GM12878 (cell line): ENCODE measurements around the gene PRPF6. TPM values are rescaled to one million over a fixed set of nuclear protein-coding genes. Genes with fewer than 3 reads are reported as not detected.

Source experiments
- ATAC-seq: fragments of 200-7000 bp; cut with Tn5 transposase; 3 replicates; pipeline ENCODE4 v1.9.1; 2020; ENCODE audit warnings: mild to moderate bottlenecking, moderate library complexity
- BruUV-seq: library from RNA; stranded (reverse); fragments of 400-500 nt; replicated peaks from 2 replicates; lab custom pipeline; 2021; lab: Mats Ljungman, UMichigan
- CTCF ChIA-PET: fragments of 300-600 bp; sonication (Branson Sonifier 250); formaldehyde crosslinking; extraction: SDS; loops from one replicate; lab custom pipeline; 2021; ENCODE audit warnings: inconsistent platforms; lab: Yijun Ruan, JAX
- POLR2A ChIA-PET: fragments of 350-600 bp; formaldehyde crosslinking; extraction: SDS; loops from one replicate; lab custom pipeline; 2021; ENCODE audit warnings: inconsistent platforms; lab: Charles Lee
- RAD21 ChIA-PET: fragments of 300-600 bp; sonication (Branson Sonifier 250); formaldehyde crosslinking; loops from one replicate; lab custom pipeline; 2023; ENCODE audit warnings: antibody characterized with exemption; ENCODE audit not compliant: unreplicated experiment; lab: Charles Lee
- SMC1A ChIA-PET: fragments of 300-600 bp; sonication (Branson Sonifier 250); formaldehyde crosslinking; loops from one replicate; lab custom pipeline; 2023; ENCODE audit not compliant: unreplicated experiment, uncharacterized antibody; lab: Charles Lee
- DNase-seq: peaks from one replicate; pipeline ENCODE4 v3.0.0-alpha.2; 2011; ENCODE audit warnings: low read depth, low spot score
- FAIRE-seq: peaks from 3 replicates; lab custom pipeline; 2011; peaks lifted over from hg19 to GRCh38; lab: Jason Lieb, UNC
- H2AFZ ChIP-seq: 2 replicates; pipeline ENCODE4 v1.6.0; 2011; ENCODE audit warnings: low read depth, low read length, control low read depth; ENCODE audit not compliant: control insufficient read depth
- H3K27ac ChIP-seq: 2 replicates; pipeline ENCODE4 v1.5.1; 2011; ENCODE audit warnings: control low read depth; ENCODE audit not compliant: control insufficient read depth, insufficient read depth
- H3K27me3 ChIP-seq, 2 experiments: replicated peaks in 1 of 2; 2 replicates each; pipeline versions ENCODE4 v1.6.0 to v1.6.1; 2011; ENCODE audit warnings: low read length in 1 of 2; ENCODE audit not compliant: control insufficient read depth in 2 of 2, insufficient read depth in 2 of 2
- H3K36me3 ChIP-seq, 2 experiments: 2 replicates each; pipeline ENCODE4 v1.5.1; 2011; ENCODE audit warnings: low read length in 1 of 2; ENCODE audit not compliant: control insufficient read depth in 2 of 2, insufficient read depth in 2 of 2
- H3K4me1 ChIP-seq: 2 replicates; pipeline ENCODE4 v1.6.1; 2011; ENCODE audit warnings: mild to moderate bottlenecking, low read length, moderate library complexity, mixed read lengths; ENCODE audit not compliant: control insufficient read depth, insufficient read depth
- H3K4me2 ChIP-seq: 2 replicates; pipeline ENCODE4 v1.6.0; 2011; ENCODE audit warnings: control low read depth; ENCODE audit not compliant: control insufficient read depth, insufficient read depth
- H3K4me3 ChIP-seq: fragments of 200-600 bp; sonication (generic); 2 replicates; pipeline ENCODE4 v1.5.1; 2016
- H3K79me2 ChIP-seq: 2 replicates; pipeline ENCODE4 v1.6.0; 2011; ENCODE audit warnings: low read length; ENCODE audit not compliant: control insufficient read depth, insufficient read depth
- H3K9ac ChIP-seq: 2 replicates; pipeline ENCODE4 v1.8.0; 2011; ENCODE audit warnings: low read length, control low read depth, mixed read lengths; ENCODE audit not compliant: control insufficient read depth, insufficient read depth
- H3K9me3 ChIP-seq: replicated peaks from 3 replicates; pipeline ENCODE4 v1.5.1; 2011; ENCODE audit warnings: mild to moderate bottlenecking, low read length; ENCODE audit not compliant: control insufficient read depth, insufficient read depth
- H4K20me1 ChIP-seq: 2 replicates; pipeline ENCODE4 v1.6.0; 2011; ENCODE audit not compliant: control insufficient read depth, insufficient read depth
- CBFB ChIP-seq: IDR thresholded peaks from 2 replicates; pipeline ENCODE4 v1.6.1; 2016; ENCODE audit warnings: antibody characterized with exemption, low read depth
- CHD1 ChIP-seq: IDR thresholded peaks from 2 replicates; pipeline ENCODE4 v1.6.1; 2012; ENCODE audit warnings: low read depth, low read length, improper control_type of control experiment
- CHD4 ChIP-seq: fragments of 200-600 bp; sonication (generic); IDR thresholded peaks from 2 replicates; pipeline ENCODE4 v1.6.1; 2016; ENCODE audit warnings: mild to moderate bottlenecking
- CREB1 ChIP-seq: IDR thresholded peaks from 2 replicates; pipeline ENCODE4 v1.6.1; 2012; ENCODE audit warnings: low read depth, mild to moderate bottlenecking, inconsistent platforms
- MTA3 ChIP-seq: IDR thresholded peaks from 2 replicates; pipeline ENCODE4 v1.6.1; 2012; ENCODE audit warnings: low read length, inconsistent platforms, borderline replicate concordance
- NFYA ChIP-seq: IDR thresholded peaks from 2 replicates; pipeline ENCODE4 v1.6.1; 2011; ENCODE audit warnings: low read depth, mild to moderate bottlenecking, low read length, improper control_type of control experiment, borderline replicate concordance
- NFYB ChIP-seq: IDR thresholded peaks from 2 replicates; pipeline ENCODE4 v1.6.1; 2011; ENCODE audit warnings: low read depth, mild to moderate bottlenecking, low read length, improper control_type of control experiment, moderate library complexity; ENCODE audit not compliant: insufficient read depth
- NRF1 ChIP-seq: conservative IDR thresholded peaks from 2 replicates; pipeline ENCODE4 v1.6.1; 2011; ENCODE audit warnings: mild to moderate bottlenecking, low read depth, low read length, improper control_type of control experiment
- RUNX3 ChIP-seq: IDR thresholded peaks from 2 replicates; pipeline ENCODE4 v1.6.1; 2012; ENCODE audit warnings: low read length, inconsistent platforms
- STAT3 ChIP-seq: IDR thresholded peaks from 2 replicates; pipeline ENCODE4 v1.6.1; 2011; ENCODE audit warnings: low read depth, low read length, improper control_type of control experiment
- TARDBP ChIP-seq: IDR thresholded peaks from 2 replicates; pipeline ENCODE4 v1.6.1; 2016; ENCODE audit warnings: borderline replicate concordance
- WGBS: methylation state at CpG from one replicate; pipeline ENCODE4 v1.1.6; 2016; ENCODE audit warnings: low lambda C conversion rate; ENCODE audit not compliant: insufficient replicate concordance, insufficient coverage; ENCODE audit errors: missing lambda C conversion rate; 5-methylcytosine and 5-hydroxymethylcytosine counted together
- in situ Hi-C: fragments of 300-500 bp; cut with MboI; formaldehyde crosslinking; loops from 9 replicates; pipeline ENCODE4 v1.14.3; 2018; ENCODE audit warnings: mixed read lengths
- intact Hi-C: fragments of 100-400 bp; cut with micrococcal nuclease; formaldehyde crosslinking; loops from one replicate; pipeline ENCODE4 v1.14.2; 2022; ENCODE audit not compliant: unreplicated experiment
- polyA plus RNA-seq, 11 experiments: library from polyadenylated mRNA; depleted of rRNA in 4 of 11; unstranded in 6 of 11; stranded (reverse) in 5 of 11; fragments of >200 nt; fragmentation: Nextera tagmentation in 4 of 11; fragmentation: Illumina TruSeq in 1 of 11; extraction: Ambion mirVana in 4 of 11; extraction: Trizol in 1 of 11; gene quantifications; 1 replicate in 1 of 11; 2 replicates in 10 of 11; pipeline versions ENCODE4 v1.2.1 to v1.2.3, GENCODE V29; 2011 to 2016; ENCODE audit warnings: inconsistent platforms in 2 of 11, missing spikeins in 2 of 11, low read depth in 1 of 11
- total RNA-seq, 4 experiments: library from RNA; depleted of rRNA in 3 of 4; stranded (reverse); fragments of >200 nt in 3 of 4; fragmentation: Illumina TruSeq in 1 of 4; extraction: Trizol in 1 of 4; gene quantifications; 2 replicates each; pipeline versions ENCODE4 v1.2.1 to v1.2.3, GENCODE V29; 2013 to 2021
- TF ChIP-seq, protein P1 (sequence below): fragments of 150-350 bp; IDR thresholded peaks from 2 replicates; pipeline ENCODE4 v1.6.1; 2014; ENCODE audit warnings: mild to moderate bottlenecking, low read depth, low read length
- TF ChIP-seq, protein P2 (sequence below): IDR thresholded peaks from 2 replicates; pipeline ENCODE4 v1.6.1; 2012; ENCODE audit warnings: low read depth, low read length, improper control_type of control experiment
- TF ChIP-seq, protein P3 (sequence below): IDR thresholded peaks from 2 replicates; pipeline ENCODE4 v1.6.1; 2012; ENCODE audit warnings: improper control_type of control experiment, low read depth, low read length; ENCODE audit not compliant: insufficient replicate concordance

The PRPF6 gene
- total and polyA plus RNA-seq, 10 of the 15 experiments (the other 5 are each of a cell fraction or from before 2014, with no cell fraction given), result 5.0 to 102 (median 71.3) TPM

- no peak overlapping the region for H3K27ac ChIP-seq
- peaks cover 17 to 44% of the 10 kb centered on the region in 2 experiments; a peak in 3 of 4 replicates for H3K36me3 ChIP-seq
- no peak for DNase-seq
- over 99% methylated on average over 22 of the region's 35 CpGs for WGBS
- H3K27me3 ChIP-seq, result no peaks in the 10 kb centered on the region
- peaks cover 17% of the 10 kb centered on the region for H3K79me2 ChIP-seq
- no peak overlapping the region for H2AFZ ChIP-seq
- peaks cover 4% of the 10 kb centered on the region; the same call in 1 of the 2 replicates for H4K20me1 ChIP-seq
- POLR2A ChIA-PET, result no interaction called here
- CTCF ChIA-PET, result no interaction called here
- no peak overlapping the region for H3K9ac ChIP-seq
- in situ Hi-C loops (no loop called here), intact Hi-C loops (no loop called here)
- SMC1A ChIA-PET, result no interaction called here
- H3K4me1 ChIP-seq, result peaks cover 19% of the 10 kb centered on the region
- no peak for ATAC-seq
- no peak overlapping the region for H3K4me2 ChIP-seq
- FAIRE-seq, result no peak
- no peaks in the 10 kb centered on the region; the same call in 2 of the 3 replicates for H3K9me3 ChIP-seq
- H3K4me3 ChIP-seq, result no peak overlapping the region
- BruUV-seq, result no TSS peak
- RAD21 ChIA-PET, result interaction anchor here (1.0 kb wide), 1 partner anchor 240 kb away, joined by 3 read pairs; no protein-coding TSS in a partner anchor
- TF ChIP-seq RUNX3, result no peak
- TF ChIP-seq STAT3, result no peak
- TF ChIP-seq NRF1, result no peak
- no peak for TF ChIP-seq MTA3
- TF ChIP-seq, protein P1, sequence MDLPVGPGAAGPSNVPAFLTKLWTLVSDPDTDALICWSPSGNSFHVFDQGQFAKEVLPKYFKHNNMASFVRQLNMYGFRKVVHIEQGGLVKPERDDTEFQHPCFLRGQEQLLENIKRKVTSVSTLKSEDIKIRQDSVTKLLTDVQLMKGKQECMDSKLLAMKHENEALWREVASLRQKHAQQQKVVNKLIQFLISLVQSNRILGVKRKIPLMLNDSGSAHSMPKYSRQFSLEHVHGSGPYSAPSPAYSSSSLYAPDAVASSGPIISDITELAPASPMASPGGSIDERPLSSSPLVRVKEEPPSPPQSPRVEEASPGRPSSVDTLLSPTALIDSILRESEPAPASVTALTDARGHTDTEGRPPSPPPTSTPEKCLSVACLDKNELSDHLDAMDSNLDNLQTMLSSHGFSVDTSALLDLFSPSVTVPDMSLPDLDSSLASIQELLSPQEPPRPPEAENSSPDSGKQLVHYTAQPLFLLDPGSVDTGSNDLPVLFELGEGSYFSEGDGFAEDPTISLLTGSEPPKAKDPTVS, result no peak
- TF ChIP-seq, protein P2, sequence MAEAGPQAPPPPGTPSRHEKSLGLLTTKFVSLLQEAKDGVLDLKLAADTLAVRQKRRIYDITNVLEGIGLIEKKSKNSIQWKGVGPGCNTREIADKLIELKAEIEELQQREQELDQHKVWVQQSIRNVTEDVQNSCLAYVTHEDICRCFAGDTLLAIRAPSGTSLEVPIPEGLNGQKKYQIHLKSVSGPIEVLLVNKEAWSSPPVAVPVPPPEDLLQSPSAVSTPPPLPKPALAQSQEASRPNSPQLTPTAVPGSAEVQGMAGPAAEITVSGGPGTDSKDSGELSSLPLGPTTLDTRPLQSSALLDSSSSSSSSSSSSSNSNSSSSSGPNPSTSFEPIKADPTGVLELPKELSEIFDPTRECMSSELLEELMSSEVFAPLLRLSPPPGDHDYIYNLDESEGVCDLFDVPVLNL, result no peak
- TF ChIP-seq, protein P3, sequence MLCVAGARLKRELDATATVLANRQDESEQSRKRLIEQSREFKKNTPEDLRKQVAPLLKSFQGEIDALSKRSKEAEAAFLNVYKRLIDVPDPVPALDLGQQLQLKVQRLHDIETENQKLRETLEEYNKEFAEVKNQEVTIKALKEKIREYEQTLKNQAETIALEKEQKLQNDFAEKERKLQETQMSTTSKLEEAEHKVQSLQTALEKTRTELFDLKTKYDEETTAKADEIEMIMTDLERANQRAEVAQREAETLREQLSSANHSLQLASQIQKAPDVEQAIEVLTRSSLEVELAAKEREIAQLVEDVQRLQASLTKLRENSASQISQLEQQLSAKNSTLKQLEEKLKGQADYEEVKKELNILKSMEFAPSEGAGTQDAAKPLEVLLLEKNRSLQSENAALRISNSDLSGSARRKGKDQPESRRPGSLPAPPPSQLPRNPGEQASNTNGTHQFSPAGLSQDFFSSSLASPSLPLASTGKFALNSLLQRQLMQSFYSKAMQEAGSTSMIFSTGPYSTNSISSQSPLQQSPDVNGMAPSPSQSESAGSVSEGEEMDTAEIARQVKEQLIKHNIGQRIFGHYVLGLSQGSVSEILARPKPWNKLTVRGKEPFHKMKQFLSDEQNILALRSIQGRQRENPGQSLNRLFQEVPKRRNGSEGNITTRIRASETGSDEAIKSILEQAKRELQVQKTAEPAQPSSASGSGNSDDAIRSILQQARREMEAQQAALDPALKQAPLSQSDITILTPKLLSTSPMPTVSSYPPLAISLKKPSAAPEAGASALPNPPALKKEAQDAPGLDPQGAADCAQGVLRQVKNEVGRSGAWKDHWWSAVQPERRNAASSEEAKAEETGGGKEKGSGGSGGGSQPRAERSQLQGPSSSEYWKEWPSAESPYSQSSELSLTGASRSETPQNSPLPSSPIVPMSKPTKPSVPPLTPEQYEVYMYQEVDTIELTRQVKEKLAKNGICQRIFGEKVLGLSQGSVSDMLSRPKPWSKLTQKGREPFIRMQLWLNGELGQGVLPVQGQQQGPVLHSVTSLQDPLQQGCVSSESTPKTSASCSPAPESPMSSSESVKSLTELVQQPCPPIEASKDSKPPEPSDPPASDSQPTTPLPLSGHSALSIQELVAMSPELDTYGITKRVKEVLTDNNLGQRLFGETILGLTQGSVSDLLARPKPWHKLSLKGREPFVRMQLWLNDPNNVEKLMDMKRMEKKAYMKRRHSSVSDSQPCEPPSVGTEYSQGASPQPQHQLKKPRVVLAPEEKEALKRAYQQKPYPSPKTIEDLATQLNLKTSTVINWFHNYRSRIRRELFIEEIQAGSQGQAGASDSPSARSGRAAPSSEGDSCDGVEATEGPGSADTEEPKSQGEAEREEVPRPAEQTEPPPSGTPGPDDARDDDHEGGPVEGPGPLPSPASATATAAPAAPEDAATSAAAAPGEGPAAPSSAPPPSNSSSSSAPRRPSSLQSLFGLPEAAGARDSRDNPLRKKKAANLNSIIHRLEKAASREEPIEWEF, result no peak
- no peak for TF ChIP-seq CREB1
- TF ChIP-seq TARDBP, result no peak
- TF ChIP-seq CHD4, result no peak
- no peak for TF ChIP-seq CHD1
- TF ChIP-seq NFYA, result no peak
- no peak for TF ChIP-seq CBFB
- no peak for TF ChIP-seq NFYB
These were observed 36.6 kb upstream of the PRPF6 start for GRCh38 chr20:63944078-63944941.
